WTC11 (cell line): ENCODE measurements around the gene OTULIN. TPM values are rescaled to one million over a fixed set of nuclear protein-coding genes. Genes with fewer than 3 reads are reported as not detected.

Experiments used
- ATAC-seq: fragments of 200-7000 bp; cut with Tn5 transposase; 2 replicates; pipeline ENCODE4 v1.10.0; 2021; ENCODE audit warnings: mild to moderate bottlenecking, moderate library complexity
- CTCF ChIA-PET: fragments of 300-600 bp; sonication (Branson Sonifier 250); formaldehyde crosslinking; loops from one replicate; lab custom pipeline; 2021; ENCODE audit warnings: antibody characterized with exemption; lab: Charles Lee
- POLR2A ChIA-PET: fragments of 350-600 bp; sonication (Branson Sonifier 250); formaldehyde crosslinking; loops from one replicate; lab custom pipeline; 2021; ENCODE audit warnings: antibody characterized with exemption; lab: Charles Lee
- DNase-seq: peaks from one replicate; pipeline ENCODE4 v3.0.0; 2021; ENCODE audit warnings: low spot score
- H3K27ac Mint-ChIP-seq: 2 replicates; pipeline ENCODE4 v1.8.0; 2021; ENCODE audit warnings: mixed read lengths
- H3K27me3 Mint-ChIP-seq: 2 replicates; pipeline ENCODE4 v1.8.0; 2021; ENCODE audit warnings: low read depth, mild to moderate bottlenecking, moderate library complexity, mixed read lengths
- H3K36me3 Mint-ChIP-seq: 2 replicates; pipeline ENCODE4 v1.8.0; 2021; ENCODE audit warnings: mixed read lengths
- H3K4me1 Mint-ChIP-seq: 2 replicates; pipeline ENCODE4 v1.8.0; 2022; ENCODE audit warnings: mixed read lengths
- H3K4me3 Mint-ChIP-seq: 2 replicates; pipeline ENCODE4 v1.8.0; 2021; ENCODE audit warnings: mild to moderate bottlenecking, moderate library complexity, mixed read lengths
- H3K9me3 Mint-ChIP-seq: 2 replicates; pipeline ENCODE4 v1.8.0; 2021; ENCODE audit warnings: mixed read lengths
- ATF3 ChIP-seq: sonication (generic); formaldehyde crosslinking; conservative IDR thresholded peaks from 2 replicates; pipeline ENCODE4 v1.8.1; 2022; ENCODE audit warnings: mild to moderate bottlenecking, missing genetic modification reagents
- CBFB ChIP-seq: sonication (generic); formaldehyde crosslinking; IDR thresholded peaks from 2 replicates; pipeline ENCODE4 v1.8.1; 2022; ENCODE audit warnings: mild to moderate bottlenecking, low read depth, missing genetic modification reagents
- CDX4 ChIP-seq: fragments of 250-450 bp; sonication (Bioruptor Pico); IDR thresholded peaks from 2 replicates; pipeline ENCODE4 v1.9.0; 2021; ENCODE audit warnings: moderate library complexity, mild to moderate bottlenecking, inconsistent platforms, borderline replicate concordance
- CREB1 ChIP-seq: sonication (generic); formaldehyde crosslinking; IDR thresholded peaks from 2 replicates; pipeline ENCODE4 v1.8.0; 2023; ENCODE audit warnings: mild to moderate bottlenecking, missing genetic modification reagents
- ESRRA ChIP-seq: sonication (generic); formaldehyde crosslinking; IDR thresholded peaks from 2 replicates; pipeline ENCODE4 v1.8.1; 2022; ENCODE audit warnings: mild to moderate bottlenecking, missing genetic modification reagents, borderline replicate concordance
- JAZF1 ChIP-seq: fragments of 250-450 bp; sonication (Bioruptor Pico); IDR thresholded peaks from 2 replicates; pipeline ENCODE4 v1.9.0; 2021; ENCODE audit warnings: moderate library complexity, mild to moderate bottlenecking, inconsistent platforms
- MAX ChIP-seq: sonication (generic); formaldehyde crosslinking; IDR thresholded peaks from 2 replicates; pipeline ENCODE4 v1.8.0; 2022; ENCODE audit warnings: mild to moderate bottlenecking, missing genetic modification reagents
- MYBL2 ChIP-seq: sonication (generic); formaldehyde crosslinking; IDR thresholded peaks from 2 replicates; pipeline ENCODE4 v1.8.1; 2023; ENCODE audit warnings: mild to moderate bottlenecking, moderate library complexity, missing genetic modification reagents
- NFATC4 ChIP-seq: fragments of 250-450 bp; sonication (Bioruptor Pico); IDR thresholded peaks from 2 replicates; pipeline ENCODE4 v1.9.0; 2021; ENCODE audit warnings: mild to moderate bottlenecking
- NFE2L1 ChIP-seq: sonication (generic); formaldehyde crosslinking; IDR thresholded peaks from 2 replicates; pipeline ENCODE4 v1.8.1; 2023; ENCODE audit warnings: missing genetic modification reagents
- NR2C2 ChIP-seq: sonication (generic); formaldehyde crosslinking; IDR thresholded peaks from 2 replicates; pipeline ENCODE4 v1.8.0; 2022; ENCODE audit warnings: mild to moderate bottlenecking, missing genetic modification reagents
- NR3C1 ChIP-seq: sonication (generic); formaldehyde crosslinking; conservative IDR thresholded peaks from 2 replicates; pipeline ENCODE4 v1.8.1; 2023; ENCODE audit warnings: low read depth, mild to moderate bottlenecking, missing genetic modification reagents
- OVOL2 ChIP-seq: fragments of 250-450 bp; sonication (Bioruptor Pico); IDR thresholded peaks from 2 replicates; pipeline ENCODE4 v1.9.0; 2021; ENCODE audit warnings: mild to moderate bottlenecking, borderline replicate concordance
- SMAD3 ChIP-seq: sonication (generic); formaldehyde crosslinking; IDR thresholded peaks from 2 replicates; pipeline ENCODE4 v1.8.0; 2022; ENCODE audit warnings: missing genetic modification reagents, mild to moderate bottlenecking, borderline replicate concordance
- TEAD4 ChIP-seq: sonication (generic); formaldehyde crosslinking; IDR thresholded peaks from 2 replicates; pipeline ENCODE4 v1.8.0; 2022; ENCODE audit warnings: mild to moderate bottlenecking, missing genetic modification reagents
- ZNF232 ChIP-seq: sonication (generic); formaldehyde crosslinking; IDR thresholded peaks from 2 replicates; pipeline ENCODE4 v1.8.0; 2022; ENCODE audit warnings: mild to moderate bottlenecking, missing genetic modification reagents
- ZNF423 ChIP-seq: fragments of 250-450 bp; sonication (Bioruptor Pico); IDR thresholded peaks from 2 replicates; pipeline ENCODE4 v2.1.2; 2022; ENCODE audit warnings: mild to moderate bottlenecking, moderate library complexity
- ZNF671 ChIP-seq: fragments of 250-450 bp; sonication (Bioruptor Pico); IDR thresholded peaks from 2 replicates; pipeline ENCODE4 v1.8.0; 2021; ENCODE audit warnings: mild to moderate bottlenecking
- total RNA-seq: library from RNA; stranded (reverse); gene quantifications from 3 replicates; pipeline ENCODE4 v1.2.3, GENCODE V29; 2021
- TF ChIP-seq, protein P1 (sequence below): fragments of 250-450 bp; sonication (Bioruptor Pico); IDR thresholded peaks from 2 replicates; pipeline ENCODE4 v2.1.2; 2022; ENCODE audit warnings: mild to moderate bottlenecking, moderate library complexity
- TF ChIP-seq, protein P2 (sequence below): sonication (generic); formaldehyde crosslinking; IDR thresholded peaks from 2 replicates; pipeline ENCODE4 v1.8.1; 2023; ENCODE audit warnings: mild to moderate bottlenecking, missing genetic modification reagents

The OTULIN gene
- total RNA-seq, 1 experiment from 2014 or later, result 25.0 TPM

- no peak for TF ChIP-seq NFATC4 (CRISPR knock-in tag)
- no peak for TF ChIP-seq NFE2L1 (CRISPR knock-in tag)
- TF ChIP-seq NR3C1 (CRISPR knock-in tag), result no peak
- no peak for TF ChIP-seq SMAD3 (CRISPR knock-in tag)
- no peak for TF ChIP-seq CREB1 (CRISPR knock-in tag)
- no peak for TF ChIP-seq ZNF232 (CRISPR knock-in tag)
- TF ChIP-seq, protein P1, sequence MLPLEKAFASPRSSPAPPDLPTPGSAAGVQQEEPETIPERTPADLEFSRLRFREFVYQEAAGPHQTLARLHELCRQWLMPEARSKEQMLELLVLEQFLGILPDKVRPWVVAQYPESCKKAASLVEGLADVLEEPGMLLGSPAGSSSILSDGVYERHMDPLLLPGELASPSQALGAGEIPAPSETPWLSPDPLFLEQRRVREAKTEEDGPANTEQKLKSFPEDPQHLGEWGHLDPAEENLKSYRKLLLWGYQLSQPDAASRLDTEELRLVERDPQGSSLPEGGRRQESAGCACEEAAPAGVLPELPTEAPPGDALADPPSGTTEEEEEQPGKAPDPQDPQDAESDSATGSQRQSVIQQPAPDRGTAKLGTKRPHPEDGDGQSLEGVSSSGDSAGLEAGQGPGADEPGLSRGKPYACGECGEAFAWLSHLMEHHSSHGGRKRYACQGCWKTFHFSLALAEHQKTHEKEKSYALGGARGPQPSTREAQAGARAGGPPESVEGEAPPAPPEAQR (CRISPR knock-in tag), result no peak
- no peak for TF ChIP-seq OVOL2 (CRISPR knock-in tag)
- TF ChIP-seq ESRRA (CRISPR knock-in tag), result no peak
- no peak for TF ChIP-seq MAX (CRISPR knock-in tag)
- no peak for TF ChIP-seq ATF3 (CRISPR knock-in tag)
- no peak for TF ChIP-seq CBFB (CRISPR knock-in tag)
- no peak for TF ChIP-seq MYBL2
- TF ChIP-seq ZNF423 (CRISPR knock-in tag), result no peak
- TF ChIP-seq TEAD4 (CRISPR knock-in tag), result no peak
- TF ChIP-seq, protein P2, sequence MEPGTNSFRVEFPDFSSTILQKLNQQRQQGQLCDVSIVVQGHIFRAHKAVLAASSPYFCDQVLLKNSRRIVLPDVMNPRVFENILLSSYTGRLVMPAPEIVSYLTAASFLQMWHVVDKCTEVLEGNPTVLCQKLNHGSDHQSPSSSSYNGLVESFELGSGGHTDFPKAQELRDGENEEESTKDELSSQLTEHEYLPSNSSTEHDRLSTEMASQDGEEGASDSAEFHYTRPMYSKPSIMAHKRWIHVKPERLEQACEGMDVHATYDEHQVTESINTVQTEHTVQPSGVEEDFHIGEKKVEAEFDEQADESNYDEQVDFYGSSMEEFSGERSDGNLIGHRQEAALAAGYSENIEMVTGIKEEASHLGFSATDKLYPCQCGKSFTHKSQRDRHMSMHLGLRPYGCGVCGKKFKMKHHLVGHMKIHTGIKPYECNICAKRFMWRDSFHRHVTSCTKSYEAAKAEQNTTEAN, result no peak
- no peak for TF ChIP-seq CDX4
- no peak for TF ChIP-seq NR2C2 (CRISPR knock-in tag)
- no peak for TF ChIP-seq JAZF1 (CRISPR knock-in tag)
- TF ChIP-seq ZNF671 (CRISPR knock-in tag), result no peak
- TF ChIP-seq, all 79 proteins: peak for 0
- Mint-ChIP-seq H3K4me3 (no peak overlapping the region), H3K36me3 (no peaks in the 10 kb centered on the region), H3K9me3 (no peaks in the 10 kb centered on the region), H3K4me1 (peaks cover 9% of the 10 kb centered on the region), H3K27ac (no peak overlapping the region), H3K27me3 (no peaks in the 10 kb centered on the region)
- ChIA-PET POLR2A (no interaction called here), CTCF (no interaction called here)
- DNase-seq (no peak), ATAC-seq (no peak)
Measured at GRCh38 chr5:14748180-14748900, 83.8 kb downstream of the OTULIN start.

Other genes with a start within 250 kb of the OTULIN start
- 6.6 to 12.3 TPM (median 10.6 TPM) in 3 replicates for gene OTULINL, start 82.9 kb upstream of the OTULIN start, total RNA-seq
- 16.9 to 19.6 TPM (median 18.6 TPM) in 3 replicates for gene ANKH, start 207.1 kb downstream of the OTULIN start, total RNA-seq